ENCODE data around the gene TIGD2.
"Not testable (repeated sequence)": the region's sequence is repeated elsewhere in the genome, so short reads cannot be mapped to it uniquely, and the experiment has no call there.

Gene TIGD2

GRCh38 chr4:89119836-89120235 is 8.5 kb downstream of the TIGD2 start:
- no peak for DNase-seq

GRCh38 chr4:89121387-89122068 is 10.2 kb downstream of the TIGD2 start:
- no peak for DNase-seq

GRCh38 chr4:89123451-89123851 is 12.1 kb downstream of the TIGD2 start:
- DNase-seq: no peak

- no peak for DNase-seq
Measured at GRCh38 chr4:89125901-89126782, 14.8 kb downstream of the TIGD2 start.

- DNase-seq: no peak
Measured at GRCh38 chr4:89129080-89129640, 17.8 kb downstream of the TIGD2 start.

- DNase-seq: no peak
Measured at GRCh38 chr4:89134775-89135319, 23.5 kb downstream of the TIGD2 start.

GRCh38 chr4:89136525-89136924 is 25.2 kb downstream of the TIGD2 start:
- DNase-seq: no peak

- no peak for DNase-seq
Measured at GRCh38 chr4:89137231-89137630, 25.9 kb downstream of the TIGD2 start.

- no peak for DNase-seq
Measured at GRCh38 chr4:89137695-89138094, 26.4 kb downstream of the TIGD2 start.

- peak; percentile 44 for DNase-seq
Measured at GRCh38 chr4:89140168-89140759, 28.9 kb downstream of the TIGD2 start.

- DNase-seq: no peak
Measured at GRCh38 chr4:89142691-89143669, 31.6 kb downstream of the TIGD2 start.

- DNase-seq: not testable (repeated sequence)
Measured at GRCh38 chr4:89144652-89145051, 33.3 kb downstream of the TIGD2 start.

GRCh38 chr4:89146196-89146595 is 34.9 kb downstream of the TIGD2 start:
- no peak for DNase-seq

GRCh38 chr4:89152972-89153371 is 41.6 kb downstream of the TIGD2 start:
- DNase-seq: no peak

GRCh38 chr4:89156174-89156914 is 45.0 kb downstream of the TIGD2 start:
- no peak for DNase-seq

- no peak for DNase-seq
Measured at GRCh38 chr4:89157488-89158024, 46.2 kb downstream of the TIGD2 start.

GRCh38 chr4:89158884-89159503 is 47.7 kb downstream of the TIGD2 start:
- DNase-seq: peak; percentile 24

- DNase-seq: no peak
Measured at GRCh38 chr4:89160806-89161205, 49.5 kb downstream of the TIGD2 start.

- DNase-seq: no peak
Measured at GRCh38 chr4:89161841-89162240, 50.5 kb downstream of the TIGD2 start.

GRCh38 chr4:89162496-89162895 is 51.2 kb downstream of the TIGD2 start:
- DNase-seq: no peak
